HCT116 (cell line): Measurements from ENCODE around the gene ASXL2. TPM values are rescaled to one million over a fixed set of nuclear protein-coding genes. Genes with fewer than 3 reads are reported as not detected.

Experiments
- ATAC-seq: fragments of 200-7000 bp; cut with Tn5 transposase; 2 replicates; pipeline ENCODE4 v1.9.1; 2020; ENCODE audit warnings: mild to moderate bottlenecking, moderate library complexity
- BruUV-seq: library from RNA; stranded (reverse); fragments of 400-500 nt; replicated peaks from 2 replicates; lab custom pipeline; 2021; lab: Mats Ljungman, UMichigan
- CTCF ChIA-PET: fragments of 300-600 bp; sonication (Branson Sonifier 250); formaldehyde crosslinking; loops from one replicate; lab custom pipeline; 2021; ENCODE audit warnings: antibody characterized with exemption; lab: Charles Lee
- POLR2A ChIA-PET: fragments of 300-600, 350-600 bp; sonication (Branson Sonifier 250); formaldehyde crosslinking; loops from one replicate; lab custom pipeline; 2021; ENCODE audit warnings: antibody characterized with exemption; lab: Charles Lee
- RAD21 ChIA-PET, 2 experiments: fragments of 300-600 bp; sonication (Branson Sonifier 250); formaldehyde crosslinking; loops; one replicate each; lab custom pipeline; 2023; ENCODE audit warnings: low total read pairs in 2 of 2; ENCODE audit not compliant: uncharacterized antibody in 2 of 2, unreplicated experiment in 2 of 2, low non-redundant PET in 1 of 2; lab: Charles Lee
- DNase-seq: peaks from one replicate; pipeline ENCODE4 v3.0.0-alpha.2; 2010; ENCODE audit warnings: low read depth, low spot score
- H2AFZ ChIP-seq: fragments of 200-600 bp; shearing (Covaris generic), sonication (generic); 2 replicates; pipeline ENCODE4 v1.6.1; 2017; ENCODE audit warnings: low read depth, mixed run types, mixed read lengths, antibody characterized with exemption, low read length; ENCODE audit not compliant: poor library complexity, severe bottlenecking
- H3K27ac ChIP-seq: 2 replicates; pipeline ENCODE4 v1.5.1; 2012; ENCODE audit warnings: low read depth, low read length
- H3K27me3 ChIP-seq: fragments of 200-600 bp; sonication (generic); 2 replicates; pipeline ENCODE4 v1.6.1; 2016; ENCODE audit warnings: mixed run types, low read length, mixed read lengths; ENCODE audit not compliant: insufficient read depth
- H3K36me3 ChIP-seq, 2 experiments: fragments of 200-500 bp in 1 of 2; fragments of 200-600 bp in 1 of 2; sonication (Bioruptor generic) in 1 of 2; sonication (generic) in 1 of 2; 2 replicates each; pipeline versions ENCODE4 v1.5.1 to v1.6.1; 2014 to 2016; ENCODE audit warnings: low read length in 2 of 2, inconsistent platforms in 1 of 2, mixed read lengths in 1 of 2, mixed run types in 1 of 2; ENCODE audit not compliant: insufficient read depth in 2 of 2, control insufficient read depth in 1 of 2
- H3K4me1 ChIP-seq, 2 experiments: fragments of 200-600 bp in 1 of 2; sonication (generic) in 1 of 2; 2 replicates each; pipeline versions ENCODE4 v1.5.1 to v1.6.1; 2012 to 2017; ENCODE audit warnings: low read length in 2 of 2, inconsistent platforms in 1 of 2, mild to moderate bottlenecking in 1 of 2, mixed read lengths in 1 of 2, mixed run types in 1 of 2, moderate library complexity in 1 of 2; ENCODE audit not compliant: insufficient read depth in 2 of 2, control insufficient read depth in 1 of 2
- H3K4me2 ChIP-seq: fragments of 200-600 bp; sonication (generic); 2 replicates; pipeline ENCODE4 v1.6.1; 2017; ENCODE audit warnings: mixed run types, low read length, mixed read lengths
- H3K4me3 ChIP-seq, 2 experiments: fragments of 200-600 bp in 1 of 2; sonication (generic) in 1 of 2; replicated peaks in 1 of 2; 2 replicates each; pipeline ENCODE4 v1.5.1; 2011 to 2016; ENCODE audit warnings: low read length in 2 of 2, control low read depth in 1 of 2, low read depth in 1 of 2, mild to moderate bottlenecking in 1 of 2, mixed read lengths in 1 of 2, mixed run types in 1 of 2
- H3K79me2 ChIP-seq: fragments of 200-600 bp; sonication (generic); 2 replicates; pipeline ENCODE4 v1.6.1; 2017; ENCODE audit warnings: mild to moderate bottlenecking, mixed run types, low read length, moderate library complexity, mixed read lengths; ENCODE audit not compliant: insufficient read depth
- H3K9ac ChIP-seq: fragments of 200-600 bp; sonication (generic); 2 replicates; pipeline ENCODE4 v1.6.1; 2016; ENCODE audit warnings: low read length, mixed read lengths
- H3K9me2 ChIP-seq: fragments of 200-600 bp; sonication (generic), shearing (Covaris generic); 2 replicates; pipeline ENCODE4 v1.6.1; 2017; ENCODE audit warnings: mixed run types, mild to moderate bottlenecking, moderate library complexity; ENCODE audit not compliant: insufficient read depth
- H3K9me3 ChIP-seq, 2 experiments: fragments of 200-500 bp in 1 of 2; fragments of 200-600 bp in 1 of 2; sonication (Bioruptor generic) in 1 of 2; sonication (generic) in 1 of 2; 2 replicates each; pipeline ENCODE4 v1.6.1; 2014 to 2017; ENCODE audit warnings: low read length in 2 of 2, mixed read lengths in 2 of 2, inconsistent platforms in 1 of 2, low read depth in 1 of 2, mild to moderate bottlenecking in 1 of 2, mixed run types in 1 of 2, moderate library complexity in 1 of 2; ENCODE audit not compliant: control insufficient read depth in 1 of 2, insufficient read depth in 1 of 2
- H4K20me1 ChIP-seq: fragments of 200-600 bp; sonication (generic), shearing (Covaris generic); 2 replicates; pipeline ENCODE4 v1.6.1; 2017; ENCODE audit warnings: mixed run types, mild to moderate bottlenecking, moderate library complexity; ENCODE audit not compliant: insufficient read depth
- CBX3 ChIP-seq: IDR thresholded peaks from 2 replicates; pipeline ENCODE4 v1.6.1; 2012; ENCODE audit warnings: low read depth
- EGR1 ChIP-seq: IDR thresholded peaks from 2 replicates; pipeline ENCODE4 v1.6.1; 2012; ENCODE audit warnings: low read depth
- ELF1 ChIP-seq: IDR thresholded peaks from 2 replicates; pipeline ENCODE4 v1.6.1; 2012; ENCODE audit warnings: low read depth, borderline replicate concordance
- EZH2 ChIP-seq: fragments of 200-600 bp; sonication (generic); IDR thresholded peaks from 2 replicates; pipeline ENCODE4 v1.6.1; 2017; ENCODE audit warnings: antibody characterized with exemption, mixed run types
- EZH2phosphoT487 ChIP-seq: fragments of 200-600 bp; IDR thresholded peaks from 2 replicates; pipeline ENCODE4 v1.6.1; 2018; ENCODE audit warnings: antibody characterized with exemption, borderline replicate concordance
- FOSL1 ChIP-seq: IDR thresholded peaks from 2 replicates; pipeline ENCODE4 v1.6.1; 2012; ENCODE audit warnings: low read depth
- JUND ChIP-seq: IDR thresholded peaks from 2 replicates; pipeline ENCODE4 v1.6.1; 2012
- POLR2A ChIP-seq: IDR thresholded peaks from 2 replicates; pipeline ENCODE4 v1.7.0; 2011; ENCODE audit warnings: borderline replicate concordance; ENCODE audit not compliant: insufficient read depth, insufficient read length; ENCODE audit errors: extremely low read depth
- RAD21 ChIP-seq: IDR thresholded peaks from 2 replicates; pipeline ENCODE4 v1.6.1; 2012; ENCODE audit warnings: low read depth, mild to moderate bottlenecking
- SP1 ChIP-seq: IDR thresholded peaks from 2 replicates; pipeline ENCODE4 v1.6.1; 2012; ENCODE audit warnings: low read depth
- ZNF274 ChIP-seq: fragments of 200-500 bp; sonication (Bioruptor generic); IDR thresholded peaks from 2 replicates; pipeline ENCODE4 v1.6.1; 2014; ENCODE audit warnings: mild to moderate bottlenecking, low read depth, low read length, inconsistent platforms
- intact Hi-C: fragments of 100-400 bp; cut with micrococcal nuclease; formaldehyde crosslinking; loops from 2 replicates; pipeline ENCODE4 v1.10.0; 2022
- total RNA-seq: library from RNA; stranded (reverse); gene quantifications from one replicate; pipeline ENCODE4 v1.2.1, GENCODE V29; 2021; ENCODE audit not compliant: unreplicated experiment
- TF ChIP-seq, protein P1 (sequence below): IDR thresholded peaks from 2 replicates; pipeline ENCODE4 v1.6.1; 2011; ENCODE audit warnings: mild to moderate bottlenecking, low read length, moderate library complexity; ENCODE audit not compliant: insufficient replicate concordance; ENCODE audit errors: extremely low read depth
- TF ChIP-seq, protein P2 (sequence below): IDR thresholded peaks from 2 replicates; pipeline ENCODE4 v1.6.1; 2012
- TF ChIP-seq, protein P3 (sequence below): IDR thresholded peaks from 2 replicates; pipeline ENCODE4 v1.6.1; 2012

Gene ASXL2
- total RNA-seq, 1 experiment from 2014 or later = 29.2 TPM

DNA sequence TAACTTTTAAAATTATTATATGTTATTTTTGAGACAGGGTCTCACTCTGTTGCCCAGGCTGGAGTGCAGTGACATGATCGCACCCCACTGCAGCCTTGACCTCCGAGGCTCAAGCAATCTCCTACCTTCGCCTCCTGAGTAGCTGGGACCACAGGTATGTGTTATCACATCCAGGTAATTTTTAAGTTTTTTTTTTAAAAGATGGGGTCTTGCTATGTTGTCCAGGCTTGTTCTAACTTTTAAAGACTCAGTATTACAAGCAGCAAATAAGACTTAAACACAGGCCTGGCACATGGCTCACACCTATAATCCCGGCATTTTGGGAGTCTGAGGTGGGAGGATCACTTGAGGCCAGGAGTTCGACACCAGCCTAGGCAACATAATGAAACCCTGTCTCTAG is 101.2 kb downstream of the ASXL2 start:
- H3K4me1 ChIP-seq = no peaks in the 10 kb centered on the region
- H3K27me3 ChIP-seq = no peaks in the 10 kb centered on the region
- no peaks in the 10 kb centered on the region for H3K9me2 ChIP-seq
- no TSS peak for BruUV-seq
- H3K9me3 ChIP-seq = no peaks in the 10 kb centered on the region
- H4K20me1 ChIP-seq = no peaks in the 10 kb centered on the region
- DNase-seq (no peak), ATAC-seq (no peak)
- no peak overlapping the region for H3K9ac ChIP-seq
- ChIA-PET POLR2A (no interaction called here), CTCF (no interaction called here), RAD21 (no interaction called here)
- intact Hi-C loops = no loop called here
- no peak overlapping the region for H3K27ac ChIP-seq
- no peaks in the 10 kb centered on the region for H3K79me2 ChIP-seq
- TF ChIP-seq EZH2phosphoT487 (no peak), POLR2A (no peak), ZNF274 (no peak), FOSL1 (no peak), CBX3 (no peak), JUND (no peak), EZH2 (no peak), EGR1 (no peak), SP1 (no peak), RAD21 (no peak), ELF1 (no peak)
- TF ChIP-seq, protein P1, sequence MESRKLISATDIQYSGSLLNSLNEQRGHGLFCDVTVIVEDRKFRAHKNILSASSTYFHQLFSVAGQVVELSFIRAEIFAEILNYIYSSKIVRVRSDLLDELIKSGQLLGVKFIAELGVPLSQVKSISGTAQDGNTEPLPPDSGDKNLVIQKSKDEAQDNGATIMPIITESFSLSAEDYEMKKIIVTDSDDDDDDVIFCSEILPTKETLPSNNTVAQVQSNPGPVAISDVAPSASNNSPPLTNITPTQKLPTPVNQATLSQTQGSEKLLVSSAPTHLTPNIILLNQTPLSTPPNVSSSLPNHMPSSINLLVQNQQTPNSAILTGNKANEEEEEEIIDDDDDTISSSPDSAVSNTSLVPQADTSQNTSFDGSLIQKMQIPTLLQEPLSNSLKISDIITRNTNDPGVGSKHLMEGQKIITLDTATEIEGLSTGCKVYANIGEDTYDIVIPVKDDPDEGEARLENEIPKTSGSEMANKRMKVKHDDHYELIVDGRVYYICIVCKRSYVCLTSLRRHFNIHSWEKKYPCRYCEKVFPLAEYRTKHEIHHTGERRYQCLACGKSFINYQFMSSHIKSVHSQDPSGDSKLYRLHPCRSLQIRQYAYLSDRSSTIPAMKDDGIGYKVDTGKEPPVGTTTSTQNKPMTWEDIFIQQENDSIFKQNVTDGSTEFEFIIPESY = no peak
- TF ChIP-seq, protein P2, sequence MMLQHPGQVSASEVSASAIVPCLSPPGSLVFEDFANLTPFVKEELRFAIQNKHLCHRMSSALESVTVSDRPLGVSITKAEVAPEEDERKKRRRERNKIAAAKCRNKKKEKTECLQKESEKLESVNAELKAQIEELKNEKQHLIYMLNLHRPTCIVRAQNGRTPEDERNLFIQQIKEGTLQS = no peak
- TF ChIP-seq, protein P3, sequence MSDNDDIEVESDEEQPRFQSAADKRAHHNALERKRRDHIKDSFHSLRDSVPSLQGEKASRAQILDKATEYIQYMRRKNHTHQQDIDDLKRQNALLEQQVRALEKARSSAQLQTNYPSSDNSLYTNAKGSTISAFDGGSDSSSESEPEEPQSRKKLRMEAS = no peak
- H3K36me3 ChIP-seq = no peaks in the 10 kb centered on the region
- H2AFZ ChIP-seq = no peak overlapping the region
- H3K4me3 ChIP-seq = no peak overlapping the region
- no peak overlapping the region for H3K4me2 ChIP-seq
